ENCODE measurements around the gene TBRG1. TPM values are rescaled to one million over a fixed set of nuclear protein-coding genes. Genes with fewer than 3 reads are reported as not detected.
A peak's percentile ranks its signal among the peaks of the same experiment; 100 is the strongest.
"Not testable (repeated sequence)": the region's sequence is repeated elsewhere in the genome, so short reads cannot be mapped to it uniquely, and the experiment has no call there.

The TBRG1 gene
- total RNA-seq (2014; rRNA removed; shearing (Covaris generic); ENCODE audit: low replicate concordance) = 11.1 and 19.3 TPM in 2 replicates

- DNase-seq (ENCODE audit: low read depth) = peak; percentile 83
- in situ Hi-C loops (cut with HindIII; ENCODE audit: low pct_unique_long_range_greater_than_20kb, low sequenced_read_pairs) = no loop called here
Observed at GRCh38 chr11:124622531-124623451, at the start of gene TBRG1. Gene TBRG1 (plus strand): TSS chr11:124622864. CDS start chr11:124623084, 220 bp downstream.

GRCh38 chr11:124577716-124578427 is 44.8 kb upstream of the TBRG1 start:
- in situ Hi-C loops (cut with HindIII; ENCODE audit: low pct_unique_long_range_greater_than_20kb, low sequenced_read_pairs) = no loop called here

GRCh38 chr11:124578761-124579160 is 43.9 kb upstream of the TBRG1 start:
- DNase-seq (ENCODE audit: low read depth) = no peak
- in situ Hi-C loops (cut with HindIII; ENCODE audit: low pct_unique_long_range_greater_than_20kb, low sequenced_read_pairs) = no loop called here

More at GRCh38 chr11:124577716-124578427, 44.8 kb upstream of the TBRG1 start:
- DNase-seq (ENCODE audit: low read depth) = no peak

- DNase-seq (ENCODE audit: low read depth) = no peak
- in situ Hi-C loops (cut with HindIII; ENCODE audit: low pct_unique_long_range_greater_than_20kb, low sequenced_read_pairs) = no loop called here
Observed at GRCh38 chr11:124581817-124582216, 40.8 kb upstream of the TBRG1 start.

GRCh38 chr11:124582565-124582964 is 40.1 kb upstream of the TBRG1 start:
- in situ Hi-C loops (cut with HindIII; ENCODE audit: low pct_unique_long_range_greater_than_20kb, low sequenced_read_pairs) = no loop called here

GRCh38 chr11:124583781-124584180 is 38.9 kb upstream of the TBRG1 start:
- no peak for DNase-seq (ENCODE audit: low read depth)
- in situ Hi-C loops (cut with HindIII; ENCODE audit: low pct_unique_long_range_greater_than_20kb, low sequenced_read_pairs) = no loop called here

More at GRCh38 chr11:124582565-124582964, 40.1 kb upstream of the TBRG1 start:
- no peak for DNase-seq (ENCODE audit: low read depth)

- no peak for DNase-seq (ENCODE audit: low read depth)
- in situ Hi-C loops (cut with HindIII; ENCODE audit: low pct_unique_long_range_greater_than_20kb, low sequenced_read_pairs) = no loop called here
Observed at GRCh38 chr11:124584681-124585372, 37.8 kb upstream of the TBRG1 start.

GRCh38 chr11:124586238-124586860 is 36.3 kb upstream of the TBRG1 start:
- peak; percentile 27 for DNase-seq (ENCODE audit: low read depth)
- in situ Hi-C loops (cut with HindIII; ENCODE audit: low pct_unique_long_range_greater_than_20kb, low sequenced_read_pairs) = no loop called here

- in situ Hi-C loops (cut with HindIII; ENCODE audit: low pct_unique_long_range_greater_than_20kb, low sequenced_read_pairs) = no loop called here
- DNase-seq (ENCODE audit: low read depth) = no peak
Observed at GRCh38 chr11:124591430-124591829, 31.2 kb upstream of the TBRG1 start.

- in situ Hi-C loops (cut with HindIII; ENCODE audit: low pct_unique_long_range_greater_than_20kb, low sequenced_read_pairs) = no loop called here
- DNase-seq (ENCODE audit: low read depth) = no peak
Observed at GRCh38 chr11:124592627-124593026, 30.0 kb upstream of the TBRG1 start.

- DNase-seq (ENCODE audit: low read depth) = no peak
- in situ Hi-C loops (cut with HindIII; ENCODE audit: low pct_unique_long_range_greater_than_20kb, low sequenced_read_pairs) = no loop called here
Observed at GRCh38 chr11:124595302-124595701, 27.4 kb upstream of the TBRG1 start.

- in situ Hi-C loops (cut with HindIII; ENCODE audit: low pct_unique_long_range_greater_than_20kb, low sequenced_read_pairs) = no loop called here
- DNase-seq (ENCODE audit: low read depth) = no peak
Observed at GRCh38 chr11:124597626-124598025, 25.0 kb upstream of the TBRG1 start.

- no peak for DNase-seq (ENCODE audit: low read depth)
- in situ Hi-C loops (cut with HindIII; ENCODE audit: low pct_unique_long_range_greater_than_20kb, low sequenced_read_pairs) = no loop called here
Observed at GRCh38 chr11:124600621-124601320, 21.9 kb upstream of the TBRG1 start.

GRCh38 chr11:124602193-124602592 is 20.5 kb upstream of the TBRG1 start:
- DNase-seq (ENCODE audit: low read depth) = no peak
- in situ Hi-C loops (cut with HindIII; ENCODE audit: low pct_unique_long_range_greater_than_20kb, low sequenced_read_pairs) = no loop called here

- in situ Hi-C loops (cut with HindIII; ENCODE audit: low pct_unique_long_range_greater_than_20kb, low sequenced_read_pairs); DNase-seq (ENCODE audit: low read depth): not testable (repeated sequence)
Observed at GRCh38 chr11:124602723-124603122, 19.9 kb upstream of the TBRG1 start.

- no peak for DNase-seq (ENCODE audit: low read depth)
- in situ Hi-C loops (cut with HindIII; ENCODE audit: low pct_unique_long_range_greater_than_20kb, low sequenced_read_pairs) = no loop called here
Observed at GRCh38 chr11:124605719-124606118, 16.9 kb upstream of the TBRG1 start.

GRCh38 chr11:124608147-124608546 is 14.5 kb upstream of the TBRG1 start:
- in situ Hi-C loops (cut with HindIII; ENCODE audit: low pct_unique_long_range_greater_than_20kb, low sequenced_read_pairs) = no loop called here
- no peak for DNase-seq (ENCODE audit: low read depth)

- in situ Hi-C loops (cut with HindIII; ENCODE audit: low pct_unique_long_range_greater_than_20kb, low sequenced_read_pairs) = no loop called here
- DNase-seq (ENCODE audit: low read depth) = no peak
Observed at GRCh38 chr11:124610295-124610694, 12.4 kb upstream of the TBRG1 start.

Data from Caki2 (cell line).